RWPE1 (cell line): ENCODE measurements around the gene SYT14.
A peak's percentile ranks its signal among the peaks of the same experiment; 100 is the strongest.

Experiments used
- CTCF ChIA-PET: fragments of 350-600 bp; sonication (Branson Sonifier 250); formaldehyde crosslinking; extraction: SDS; loops from one replicate; lab custom pipeline; 2021; lab: Yijun Ruan, JAX
- POLR2A ChIA-PET: fragments of 400-600 bp; formaldehyde crosslinking; extraction: SDS; loops from one replicate; lab custom pipeline; 2020; ENCODE audit warnings: antibody characterized with exemption; ENCODE audit not compliant: low non-redundant PET; lab: Yijun Ruan, JAX
- DNase-seq: peaks from one replicate; pipeline ENCODE4 v3.0.0; 2012; ENCODE audit warnings: low spot score
- H3K27ac ChIP-seq: fragments of 450-650 bp; 2 replicates; pipeline ENCODE4 v1.5.1; 2017
- TF ChIP-seq, protein P1 (sequence below): fragments of 450-650 bp; conservative IDR thresholded peaks from 2 replicates; pipeline ENCODE4 v1.5.1; 2017; ENCODE audit warnings: low read depth, mild to moderate bottlenecking

SYT14 gene

DNA sequence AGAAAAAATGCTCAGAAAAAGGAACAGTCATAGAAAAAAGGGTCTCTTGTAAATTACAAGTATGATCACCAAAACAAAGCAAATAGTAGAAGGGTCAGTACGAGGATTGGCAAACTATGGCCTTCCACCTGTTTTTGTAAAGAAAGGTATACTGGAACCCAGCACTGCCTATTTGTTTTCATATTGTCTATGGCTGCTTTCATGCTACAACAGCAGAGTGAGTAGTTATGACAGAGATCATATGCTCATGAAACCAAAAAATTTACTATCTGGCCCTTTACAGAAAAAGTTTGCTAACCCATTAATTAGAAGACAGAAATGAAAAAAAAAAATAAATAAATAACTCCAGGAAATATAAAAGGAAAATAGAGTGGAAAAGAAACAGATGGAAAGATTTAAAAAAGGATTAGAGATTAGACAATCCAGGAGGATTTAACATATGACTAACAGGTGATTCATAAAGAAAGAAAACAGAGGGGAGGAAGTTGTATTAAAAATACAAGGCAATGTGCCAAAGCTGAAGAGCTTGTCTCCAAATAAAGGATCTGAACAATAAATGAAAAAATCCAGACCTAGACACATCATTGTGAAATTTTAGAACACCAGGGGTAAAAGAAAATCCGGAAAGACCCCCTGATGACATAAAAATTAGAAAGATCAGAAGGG is 186.0 kb downstream of the SYT14 start:
- ChIA-PET POLR2A (no interaction called here), CTCF (interaction anchor here (0.6 to 0.7 kb wide), 3 partner anchors 34 to 421 kb away, joined by 3 to 6 read pairs (median 5); no protein-coding TSS in a partner anchor)
- no peak overlapping the region for H3K27ac ChIP-seq
- TF ChIP-seq, protein P1, sequence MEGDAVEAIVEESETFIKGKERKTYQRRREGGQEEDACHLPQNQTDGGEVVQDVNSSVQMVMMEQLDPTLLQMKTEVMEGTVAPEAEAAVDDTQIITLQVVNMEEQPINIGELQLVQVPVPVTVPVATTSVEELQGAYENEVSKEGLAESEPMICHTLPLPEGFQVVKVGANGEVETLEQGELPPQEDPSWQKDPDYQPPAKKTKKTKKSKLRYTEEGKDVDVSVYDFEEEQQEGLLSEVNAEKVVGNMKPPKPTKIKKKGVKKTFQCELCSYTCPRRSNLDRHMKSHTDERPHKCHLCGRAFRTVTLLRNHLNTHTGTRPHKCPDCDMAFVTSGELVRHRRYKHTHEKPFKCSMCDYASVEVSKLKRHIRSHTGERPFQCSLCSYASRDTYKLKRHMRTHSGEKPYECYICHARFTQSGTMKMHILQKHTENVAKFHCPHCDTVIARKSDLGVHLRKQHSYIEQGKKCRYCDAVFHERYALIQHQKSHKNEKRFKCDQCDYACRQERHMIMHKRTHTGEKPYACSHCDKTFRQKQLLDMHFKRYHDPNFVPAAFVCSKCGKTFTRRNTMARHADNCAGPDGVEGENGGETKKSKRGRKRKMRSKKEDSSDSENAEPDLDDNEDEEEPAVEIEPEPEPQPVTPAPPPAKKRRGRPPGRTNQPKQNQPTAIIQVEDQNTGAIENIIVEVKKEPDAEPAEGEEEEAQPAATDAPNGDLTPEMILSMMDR = no peak
- peak; percentile 75 for DNase-seq

DNA sequence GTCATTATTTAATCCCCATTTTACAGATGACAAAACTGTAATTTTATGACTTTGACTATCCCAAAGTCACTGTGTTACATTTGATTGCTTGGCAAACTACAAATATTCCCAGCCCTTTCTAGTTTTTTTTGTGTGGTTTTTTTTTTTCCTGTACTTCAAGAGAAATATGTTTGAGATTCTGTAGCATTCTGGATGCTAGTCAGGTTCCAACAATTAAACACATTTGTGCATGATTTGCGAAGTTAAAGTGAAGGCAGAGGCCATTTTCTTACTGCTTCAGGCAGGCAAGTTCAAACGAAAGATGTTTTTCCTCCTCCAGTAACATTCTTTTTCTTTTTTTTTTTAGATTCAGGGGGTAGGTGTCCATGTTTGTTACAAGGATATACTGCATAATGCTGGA is 186.7 kb downstream of the SYT14 start:
- no peak for DNase-seq
- no peak overlapping the region for H3K27ac ChIP-seq
- TF ChIP-seq, protein P1 = no peak
- POLR2A ChIA-PET = no interaction called here
- CTCF ChIA-PET = interaction anchor here (0.6 to 0.9 kb wide), 2 partner anchors 420 to 1035 kb away, joined by 3 to 5 read pairs; no protein-coding TSS in a partner anchor

DNA sequence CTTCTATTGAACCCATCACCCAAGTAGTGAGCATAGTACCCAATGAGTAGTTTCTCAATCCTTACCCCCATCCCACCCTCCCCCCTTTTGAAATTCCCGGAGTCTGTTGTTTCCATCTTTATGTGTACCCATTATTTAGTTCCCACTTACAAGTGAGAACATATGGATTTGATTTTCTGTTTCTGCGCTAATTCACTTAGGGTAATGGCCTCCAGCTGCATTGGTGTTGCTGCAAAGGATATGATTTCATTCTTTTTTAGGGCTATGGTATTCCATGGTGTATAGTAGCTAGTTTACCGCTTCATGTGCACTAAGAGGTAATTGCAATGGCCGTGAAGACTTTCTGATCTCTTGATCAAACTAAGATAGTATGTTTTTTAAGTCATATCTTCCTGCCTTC is 187.1 kb downstream of the SYT14 start:
- TF ChIP-seq, protein P1 = no peak
- H3K27ac ChIP-seq = no peak overlapping the region
- DNase-seq = no peak
- ChIA-PET CTCF (interaction anchor here (0.9 kb wide), 1 partner anchor 1034 kb away, joined by 3 read pairs; no protein-coding TSS in a partner anchor), POLR2A (no interaction called here)

- TF ChIP-seq, protein P1 = no peak
- POLR2A ChIA-PET = no interaction called here
- DNase-seq = no peak
- CTCF ChIA-PET = interaction anchor here (0.5 to 0.6 kb wide), 2 partner anchors 136 to 187 kb away, joined by 4 to 6 read pairs; no protein-coding TSS in a partner anchor
- no peak overlapping the region for H3K27ac ChIP-seq
Observed at GRCh38 chr1:210129092-210129491, 191.1 kb downstream of the SYT14 start.

GRCh38 chr1:210129759-210130158 is 191.7 kb downstream of the SYT14 start:
- DNase-seq = no peak
- ChIA-PET CTCF (interaction anchor here (0.5 kb wide), 1 partner anchor 135 kb away, joined by 4 read pairs; no protein-coding TSS in a partner anchor), POLR2A (no interaction called here)
- TF ChIP-seq, protein P1 = no peak
- no peak overlapping the region for H3K27ac ChIP-seq

GRCh38 chr1:210132582-210132981 is 194.6 kb downstream of the SYT14 start:
- TF ChIP-seq, protein P1 = no peak
- DNase-seq = peak; percentile 24
- POLR2A ChIA-PET = no interaction called here

More at GRCh38 chr1:210132582-210132981, 194.6 kb downstream of the SYT14 start:
- no peak overlapping the region for H3K27ac ChIP-seq
- CTCF ChIA-PET = interaction anchor here (0.8 to 1.2 kb wide), 4 partner anchors 10 to 93 kb away, joined by 3 to 5 read pairs (median 4); no protein-coding TSS in a partner anchor
